UCSD-AML1 (cell line): ENCODE results near the gene GRAP.
"Not testable (repeated sequence)": the region's sequence is repeated elsewhere in the genome, so short reads cannot be mapped to it uniquely, and the experiment has no call there.

Source experiments
- DNase-seq: peaks from one replicate; lab custom pipeline; 2025; ENCODE audit not compliant: unreplicated experiment; lab: John Stamatoyannopoulos, UW

GRAP gene

DNA sequence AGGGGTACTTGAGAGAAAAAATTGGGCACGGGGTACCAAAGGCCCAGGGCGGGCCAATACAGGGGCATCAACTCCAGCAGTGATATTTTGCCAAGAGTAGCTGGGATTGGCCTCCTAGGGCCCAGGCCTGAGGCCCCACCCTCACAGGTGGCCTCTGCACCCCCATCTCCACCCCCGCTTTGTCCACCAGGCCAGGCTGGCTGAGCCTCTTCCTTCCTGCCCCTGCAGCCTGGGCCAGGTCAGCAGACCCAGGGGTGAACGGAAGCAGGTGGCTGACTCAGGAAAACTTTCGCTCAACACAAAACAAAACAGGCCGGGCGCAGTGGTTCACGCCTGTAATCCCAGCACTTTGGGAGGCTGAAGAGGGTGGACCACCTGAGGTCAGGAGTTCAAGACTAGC lies 3.7 kb downstream of the GRAP start:
- DNase-seq: not testable (repeated sequence)

DNA sequence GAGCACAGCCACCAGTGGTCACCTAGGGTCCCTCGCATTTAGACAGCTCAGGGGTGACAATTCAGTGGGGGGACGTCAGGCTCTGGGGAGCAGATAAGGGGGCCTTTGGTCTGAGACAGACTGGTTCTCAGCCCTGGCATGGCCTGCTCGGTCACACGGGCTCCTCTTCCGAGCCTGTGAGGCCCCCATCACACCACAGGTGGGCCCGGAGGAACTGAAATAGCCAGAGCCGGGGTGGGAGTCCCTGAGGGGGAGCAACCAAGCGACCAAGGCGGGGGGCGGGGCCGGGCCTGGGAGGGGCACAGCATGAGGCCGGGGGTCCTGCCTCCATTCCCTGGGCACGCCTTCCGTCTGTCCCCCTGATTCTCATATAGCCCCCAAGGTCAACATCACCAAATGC lies 4.4 kb downstream of the GRAP start:
- not testable (repeated sequence) for DNase-seq

DNA sequence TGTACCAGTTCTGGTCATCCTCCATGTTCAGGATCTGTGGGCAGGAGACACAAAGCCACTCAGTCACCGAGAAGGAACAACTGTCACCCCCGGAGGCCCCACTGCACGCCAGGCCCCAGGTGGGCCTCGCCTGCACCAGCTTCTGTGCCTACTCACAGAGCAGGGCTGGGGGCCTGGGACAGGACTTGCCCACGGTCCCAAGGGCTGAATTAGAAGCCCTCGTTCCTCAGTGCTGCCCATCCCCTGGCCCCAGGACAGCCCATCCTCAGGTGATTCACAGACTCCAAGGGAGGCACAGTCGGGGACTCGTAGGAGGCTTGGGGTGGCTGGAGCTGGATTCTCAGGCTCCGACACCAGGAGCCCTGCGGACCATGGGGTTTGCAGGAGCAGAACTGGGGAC lies 4.9 kb downstream of the GRAP start:
- not testable (repeated sequence) for DNase-seq

DNA sequence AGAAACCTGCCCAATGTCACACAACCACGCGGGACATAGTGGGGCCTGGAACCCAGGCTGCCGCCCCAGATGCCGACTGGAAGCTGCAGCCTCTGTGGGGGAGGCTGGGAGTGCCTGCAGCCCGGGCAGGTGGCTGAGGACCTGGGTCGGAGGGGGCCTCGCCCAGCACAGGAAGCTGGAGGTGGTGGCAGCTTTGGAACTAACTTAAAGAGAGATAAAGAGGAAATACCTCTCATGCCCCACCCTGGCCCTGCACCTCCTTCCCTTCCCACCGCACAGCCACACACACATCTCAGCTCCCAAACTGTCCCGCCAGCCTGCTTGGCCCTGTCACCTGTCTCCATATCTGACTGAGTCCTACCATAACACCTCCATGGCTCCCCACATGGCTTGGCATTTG lies 6.4 kb downstream of the GRAP start:
- DNase-seq: not testable (repeated sequence)

DNA sequence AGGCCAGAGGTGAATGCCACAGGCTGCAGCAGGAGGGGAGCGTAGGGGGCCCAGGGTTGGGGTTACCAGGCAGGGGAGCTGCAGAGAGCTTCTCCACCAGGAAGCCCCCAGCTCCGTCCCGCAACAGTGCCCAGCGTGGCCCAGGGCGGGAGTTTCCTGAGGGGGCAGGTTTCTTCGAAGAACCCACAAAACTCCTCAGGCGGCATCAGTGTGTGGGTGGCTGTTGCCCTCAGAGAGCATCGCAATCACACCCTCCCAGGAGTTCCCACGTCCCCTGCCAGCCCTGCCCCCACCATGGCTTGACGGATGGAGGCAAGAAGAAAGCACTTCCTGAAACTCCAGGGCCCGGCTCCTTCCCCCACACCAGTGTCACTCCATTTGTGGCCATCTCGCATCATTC lies 8.0 kb downstream of the GRAP start:
- DNase-seq: not testable (repeated sequence)

DNA sequence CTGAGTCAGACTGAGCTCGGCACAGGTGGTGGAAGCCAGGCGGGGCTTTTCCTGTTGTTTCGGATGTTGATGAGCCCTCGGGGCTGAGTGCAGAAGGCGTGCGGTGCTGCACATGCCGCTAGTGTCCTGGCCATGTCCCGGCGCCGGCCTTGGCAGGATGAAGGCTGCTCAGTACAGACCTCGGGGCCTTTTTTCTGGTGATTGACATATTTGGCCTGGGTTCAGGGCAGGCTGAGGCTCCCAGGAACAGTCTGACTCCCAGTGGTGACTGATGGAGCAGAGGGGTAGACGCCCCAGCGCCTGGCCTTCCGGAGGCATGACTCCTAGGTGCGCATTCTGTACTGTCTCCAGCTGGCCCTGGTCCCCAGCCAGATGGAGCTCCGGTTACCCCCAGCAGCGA lies 8.8 kb downstream of the GRAP start:
- not testable (repeated sequence) for DNase-seq

DNA sequence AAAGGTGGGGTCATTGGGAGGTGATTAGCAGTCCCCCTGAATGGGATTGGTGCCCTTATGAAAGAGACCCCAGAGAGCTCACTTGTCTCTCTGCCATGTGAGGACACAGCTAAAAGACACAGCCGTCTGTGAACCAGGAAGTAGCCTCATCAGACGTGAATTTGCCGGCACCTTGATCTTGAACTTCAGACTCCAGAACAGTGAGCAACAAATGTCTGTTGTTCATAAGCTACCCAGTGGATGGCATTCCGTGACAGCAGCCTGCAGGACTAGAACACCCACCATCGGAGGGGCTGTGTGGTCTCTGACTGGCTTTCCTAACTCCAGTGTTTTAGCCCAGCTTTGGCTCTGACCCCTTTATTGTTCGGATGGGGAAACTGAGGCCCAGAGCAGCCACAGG lies 9.2 kb downstream of the GRAP start:
- DNase-seq: not testable (repeated sequence)

DNA sequence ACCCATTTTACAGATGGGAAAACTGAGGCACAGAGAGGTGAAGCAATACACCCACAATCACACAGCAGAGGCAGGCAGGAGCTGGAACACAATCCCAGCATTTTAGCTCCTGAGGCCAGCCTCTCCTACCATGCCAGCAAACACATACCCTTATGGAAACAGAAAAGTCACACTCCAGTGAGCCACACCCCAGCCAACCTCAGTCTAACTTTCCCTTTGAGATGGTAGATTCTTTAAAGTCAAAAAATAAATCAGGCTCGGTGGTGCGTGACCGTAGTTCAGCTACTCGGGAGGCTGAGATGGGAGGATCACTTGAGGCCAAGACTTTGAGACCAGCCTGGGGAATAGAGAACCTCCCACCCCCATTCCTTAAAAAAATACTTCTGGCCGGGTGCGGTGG lies 10.6 kb downstream of the GRAP start:
- not testable (repeated sequence) for DNase-seq

DNA sequence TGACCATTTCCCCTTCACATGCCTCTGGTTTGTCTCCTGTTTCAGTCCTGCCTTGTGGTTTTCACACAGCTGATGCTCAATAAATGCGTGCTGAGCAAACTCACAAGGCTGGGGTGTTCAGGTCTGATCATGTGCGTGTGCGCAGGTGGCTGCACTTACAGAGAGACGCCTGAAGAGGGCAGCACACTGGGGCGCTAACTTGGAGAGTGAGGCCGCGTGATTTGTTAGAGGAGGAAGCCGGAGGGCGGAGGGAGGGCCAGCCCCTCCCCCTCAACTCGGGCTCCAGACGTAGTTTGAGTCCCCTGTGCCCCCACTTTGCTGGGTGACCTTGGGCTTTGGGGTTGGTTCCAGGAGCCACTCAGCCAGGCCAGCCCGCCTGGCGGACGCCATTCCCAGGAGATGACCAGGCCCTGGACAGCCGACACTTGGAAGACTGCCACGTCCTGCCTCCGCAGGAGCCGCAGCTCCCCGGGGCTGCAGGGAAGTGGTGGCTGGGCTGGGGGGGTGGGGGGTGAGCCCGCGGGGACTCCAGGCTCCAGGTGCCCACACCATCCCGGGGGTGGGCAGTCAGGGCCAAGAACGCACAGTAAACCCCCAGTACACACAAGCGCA lies 14.3 kb downstream of the GRAP start:
- not testable (repeated sequence) for DNase-seq

DNA sequence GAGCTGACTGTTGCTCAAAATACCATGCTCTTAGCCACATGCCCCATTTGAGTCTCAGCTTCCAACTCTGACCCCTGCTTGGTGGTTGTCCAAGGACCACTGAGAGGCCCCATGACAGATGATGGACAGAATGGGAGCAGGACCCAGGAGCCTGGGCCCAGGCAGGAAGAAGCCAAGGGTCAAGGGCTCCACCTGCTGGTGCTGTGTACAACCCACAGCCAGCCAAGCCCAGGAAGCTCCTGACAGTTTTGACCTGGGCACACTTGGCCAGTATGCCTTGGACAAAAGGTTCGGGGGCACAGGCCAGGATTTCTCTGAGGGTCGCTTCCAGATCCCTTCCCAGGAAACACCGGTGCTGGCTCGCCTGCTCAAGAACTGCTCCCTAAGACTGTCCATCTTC lies 15.0 kb downstream of the GRAP start:
- DNase-seq: not testable (repeated sequence)

DNA sequence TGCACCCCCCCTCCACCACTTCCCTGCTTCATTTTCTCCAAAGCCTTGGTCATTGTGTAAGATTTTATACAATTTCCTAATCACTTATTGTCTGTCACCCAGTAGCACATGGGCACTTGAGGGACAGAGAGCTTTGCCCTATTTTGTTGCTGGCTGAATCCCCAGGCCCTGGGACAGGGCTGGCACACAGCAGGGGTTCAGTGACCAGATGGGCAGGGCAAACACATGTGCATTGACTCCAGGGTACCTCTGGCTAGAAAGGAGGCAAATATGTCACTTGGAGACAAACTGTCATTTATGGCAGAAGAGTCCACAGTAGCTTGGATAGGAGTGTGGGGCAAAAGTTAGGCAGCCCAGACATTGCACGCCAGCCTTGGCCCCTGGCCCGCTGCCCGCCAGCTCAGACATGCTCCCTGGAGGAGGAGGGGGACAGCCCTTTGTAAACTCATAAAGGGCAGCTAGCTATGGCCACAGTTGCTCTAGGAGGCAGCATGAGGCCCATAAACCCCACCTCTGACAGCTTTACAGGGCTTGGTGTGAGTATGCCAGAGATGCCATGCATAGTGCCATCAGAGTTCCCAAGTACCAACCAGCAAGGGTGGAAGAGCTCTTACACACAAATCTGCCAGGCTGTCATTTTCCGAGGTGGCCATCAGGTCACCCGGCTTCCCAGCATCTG lies 15.8 kb downstream of the GRAP start:
- DNase-seq: not testable (repeated sequence)

DNA sequence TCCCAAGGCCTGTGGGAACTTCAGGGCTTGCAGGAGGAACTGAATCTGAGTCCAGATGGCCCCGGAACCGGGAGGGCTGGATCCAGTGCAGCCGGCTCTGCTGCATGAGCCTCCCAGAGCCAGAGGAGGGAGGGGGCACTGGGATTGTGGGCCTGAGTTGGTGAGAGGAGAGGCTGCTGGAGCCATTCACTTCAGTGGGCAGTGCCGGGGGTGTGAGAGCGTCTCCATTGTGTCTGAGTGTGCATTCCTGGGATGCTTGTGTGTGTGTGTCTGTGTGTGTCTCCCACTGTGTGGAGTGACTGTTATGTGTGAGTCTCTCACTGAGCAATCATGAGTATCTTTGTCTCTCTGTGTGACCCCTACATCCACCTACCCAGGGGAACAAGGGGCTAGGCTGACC lies 17.0 kb downstream of the GRAP start:
- not testable (repeated sequence) for DNase-seq

DNA sequence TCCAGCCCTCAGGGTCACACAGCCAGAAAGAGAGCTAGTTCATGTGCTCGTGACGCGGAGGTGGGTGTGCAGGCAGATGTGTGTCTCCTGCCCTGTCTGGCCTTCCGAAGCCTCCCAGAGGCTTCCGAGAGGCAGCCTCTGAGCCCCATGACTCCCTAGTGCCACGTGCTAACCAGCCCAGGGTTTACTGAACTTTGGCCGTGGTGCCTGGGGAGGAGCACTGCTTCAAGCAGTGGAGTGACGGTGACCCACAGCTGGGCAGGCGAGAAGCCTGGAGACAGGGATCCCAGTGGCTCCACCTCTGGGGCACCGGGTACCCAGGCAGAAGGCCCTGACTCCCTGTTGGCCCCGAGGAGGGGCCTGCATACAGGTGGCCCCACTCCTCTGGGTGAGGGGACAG lies 18.1 kb downstream of the GRAP start:
- not testable (repeated sequence) for DNase-seq

DNA sequence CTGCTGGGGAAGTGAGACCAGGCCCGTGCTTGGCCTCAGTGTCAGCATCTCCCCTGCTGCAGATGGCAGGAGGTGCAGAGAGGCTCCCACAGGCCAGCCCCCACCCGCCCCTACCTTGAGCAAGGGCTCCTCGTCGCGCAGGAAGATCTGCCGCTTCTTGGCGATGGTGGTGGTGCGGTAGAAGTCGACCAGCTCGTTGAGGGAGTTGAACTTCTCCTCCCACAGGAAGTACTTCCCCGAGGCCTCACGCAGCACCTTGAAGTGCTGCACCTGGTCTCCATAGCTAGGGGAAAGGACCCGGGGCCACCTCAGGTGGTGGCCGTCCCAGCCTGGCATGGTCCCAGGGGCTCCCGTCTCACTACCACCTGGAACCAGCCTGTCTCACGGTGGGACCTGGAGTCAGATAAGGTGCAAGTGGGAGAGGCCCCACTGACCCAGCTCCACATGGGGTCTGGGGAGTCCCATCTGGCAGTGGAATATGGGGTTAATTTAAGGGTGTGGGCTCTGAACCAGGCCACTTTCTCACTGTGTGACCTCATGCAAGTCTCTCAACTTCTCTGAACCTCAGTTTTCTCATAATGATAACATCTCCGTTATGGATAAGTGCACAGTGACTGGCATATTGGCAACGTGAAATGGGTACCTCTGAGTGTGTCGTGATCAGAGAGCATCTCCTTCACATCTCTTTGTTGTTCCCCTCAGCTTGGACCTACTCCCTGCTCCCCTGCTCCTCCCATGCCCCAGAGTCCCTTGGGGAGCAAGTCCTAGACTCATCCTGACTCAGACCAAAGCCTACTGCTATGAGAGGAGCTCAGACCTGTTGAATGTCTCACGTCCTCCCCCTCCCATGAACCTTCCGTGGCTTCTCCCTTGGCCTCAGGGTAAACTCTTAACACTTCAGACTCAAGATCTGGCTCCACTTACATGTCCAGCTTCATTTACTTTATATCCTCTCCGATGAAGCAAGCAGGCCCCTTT lies 22.4 kb downstream of the GRAP start:
- no peak for DNase-seq

DNA sequence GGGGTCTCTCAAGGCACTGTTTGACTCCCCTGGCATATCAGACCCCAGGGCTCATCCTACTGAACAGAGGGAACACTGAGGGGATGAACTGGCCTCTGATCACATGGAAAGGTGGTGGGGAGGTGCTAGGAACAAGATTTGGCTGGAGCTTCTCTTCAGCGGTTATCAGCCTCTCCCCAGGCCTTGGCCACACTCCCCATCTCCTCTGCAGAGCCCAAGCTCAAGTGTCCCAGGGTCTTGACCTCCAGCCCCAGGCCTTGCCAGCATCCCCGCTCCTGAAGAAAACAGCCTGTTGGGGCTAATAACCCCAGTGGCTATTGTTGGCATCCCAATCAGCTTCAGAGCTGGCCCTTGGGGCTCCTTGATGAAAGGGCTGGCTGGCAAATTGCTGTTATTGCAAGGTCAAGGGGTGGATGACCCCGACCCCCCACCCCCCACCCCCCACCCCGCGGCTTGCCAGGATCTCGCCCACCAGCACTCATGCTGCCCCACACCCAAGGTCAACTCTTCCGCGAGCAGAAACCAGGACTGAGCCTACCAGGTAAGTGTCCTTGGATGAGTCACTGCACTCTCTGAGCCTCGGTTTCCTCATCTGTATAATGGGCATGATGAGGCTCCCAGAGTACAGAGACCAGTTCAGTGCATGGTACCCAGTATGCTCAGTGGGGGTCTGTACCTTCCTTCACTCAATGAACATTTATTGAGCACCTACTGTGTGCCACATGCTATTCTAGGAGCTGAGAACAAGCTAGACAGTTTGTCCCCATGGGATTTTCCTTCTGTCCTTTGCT lies 23.4 kb downstream of the GRAP start:
- DNase-seq: no peak

DNA sequence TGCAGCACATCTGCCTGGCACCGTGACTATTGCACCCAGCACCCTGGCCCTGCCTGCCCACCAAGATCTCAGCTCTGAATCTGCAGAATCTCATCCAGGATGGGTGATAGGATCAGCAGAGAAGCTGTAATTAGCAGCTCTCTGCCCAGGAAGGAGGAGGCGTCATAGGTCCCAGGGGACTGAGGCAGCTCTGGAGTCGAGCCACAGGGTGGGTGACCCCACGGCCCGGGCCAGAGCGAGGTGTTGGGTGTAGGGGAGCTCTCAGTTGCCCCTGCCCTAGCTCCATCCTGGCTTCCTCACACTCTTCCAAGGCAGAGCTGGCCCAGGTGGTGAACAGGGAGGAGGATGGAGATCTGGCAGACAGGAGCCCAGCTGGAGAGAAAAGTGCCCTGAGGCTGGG lies 24.0 kb downstream of the GRAP start:
- DNase-seq: no peak

DNA sequence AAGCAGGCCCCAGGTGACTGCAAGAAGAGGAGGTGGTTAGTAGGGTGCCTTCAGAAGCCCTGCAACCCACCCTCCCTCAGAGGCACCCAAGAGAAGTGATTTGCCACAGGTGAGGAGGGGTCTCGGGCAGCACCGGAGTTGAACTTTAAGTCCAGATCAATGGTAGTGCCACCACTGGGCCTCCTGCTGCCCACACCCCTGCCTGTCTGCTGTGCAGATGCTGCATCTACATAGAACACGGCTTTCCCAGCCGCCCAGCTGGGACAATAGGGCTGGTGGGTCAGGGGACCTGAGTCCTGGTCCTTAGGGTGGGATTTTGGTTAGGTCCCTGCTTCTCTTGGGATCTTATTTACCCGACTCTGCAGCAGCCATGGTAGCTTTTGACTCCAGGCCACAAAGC lies 24.6 kb downstream of the GRAP start:
- DNase-seq: no peak

DNA sequence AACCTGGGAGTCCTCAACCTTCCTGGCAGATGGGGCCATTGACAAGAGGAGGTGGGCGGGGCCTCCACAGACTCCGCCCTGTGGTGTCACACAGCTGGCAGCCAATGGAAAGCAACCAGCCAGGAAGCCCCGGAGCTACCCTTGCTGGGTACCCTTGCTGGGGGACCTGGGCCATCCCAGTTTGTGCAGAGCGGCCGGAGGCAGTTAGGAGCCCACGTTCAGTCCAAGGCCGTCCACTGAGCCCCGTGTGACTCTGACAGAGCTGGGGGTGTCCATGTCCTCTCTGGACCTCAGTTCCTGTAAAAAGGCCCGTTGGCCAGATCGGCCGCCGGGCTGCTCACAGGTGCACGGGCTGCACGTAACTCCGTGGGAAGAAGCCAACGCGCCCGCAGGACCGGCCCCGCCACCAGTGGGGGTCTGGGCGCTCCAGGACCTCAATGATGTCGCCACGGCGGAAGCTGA lies 25.1 kb downstream of the GRAP start:
- no peak for DNase-seq

DNA sequence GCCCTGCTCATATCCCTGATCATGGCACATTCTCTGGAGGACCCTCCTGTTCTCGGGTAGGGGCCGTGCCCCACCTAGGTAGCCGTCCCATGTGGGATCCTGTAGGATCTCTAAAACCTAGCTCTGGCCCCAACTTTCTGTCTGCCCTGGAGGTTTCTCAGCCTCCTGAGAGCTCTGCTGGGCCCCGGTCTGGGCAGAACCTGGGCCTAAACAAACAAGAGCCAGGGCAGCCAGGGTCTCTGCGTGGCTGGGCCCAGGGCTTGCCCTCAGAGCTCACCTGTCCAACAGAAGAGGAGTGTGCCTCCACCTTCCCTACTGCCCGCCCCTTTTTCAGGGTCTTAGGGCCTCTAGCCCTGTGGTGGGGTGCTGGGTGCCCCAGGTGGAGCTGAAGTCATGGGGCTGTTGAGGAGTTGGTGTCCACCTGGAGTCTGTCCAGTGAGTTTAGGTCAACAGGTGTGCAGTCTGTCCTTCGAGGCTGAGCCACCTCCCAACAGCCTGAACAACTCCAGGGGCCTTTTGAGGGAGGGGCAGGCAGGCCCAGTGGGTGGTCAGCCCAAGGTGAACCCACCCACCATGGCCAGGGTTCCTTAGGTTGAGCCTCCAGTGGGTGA lies 25.6 kb downstream of the GRAP start:
- DNase-seq: not testable (repeated sequence)

DNA sequence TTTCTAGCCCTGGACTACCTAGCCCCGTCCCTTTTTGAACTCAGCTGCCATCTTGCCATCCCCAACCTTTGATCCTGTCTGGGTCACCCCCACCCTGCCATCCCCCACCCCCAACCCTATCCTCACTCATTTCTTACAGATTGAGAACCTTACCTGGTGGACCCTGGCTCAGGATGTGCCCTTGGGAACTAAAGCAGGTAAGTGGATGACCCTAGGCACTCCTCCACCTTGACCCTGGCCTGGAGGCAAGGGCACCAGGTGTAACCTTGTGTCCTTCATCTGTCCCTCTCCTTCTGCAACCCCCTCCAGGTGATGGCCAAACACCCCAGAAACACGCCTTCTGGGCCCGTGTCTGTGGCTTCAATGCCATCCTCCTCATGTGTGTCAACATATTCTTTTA lies 26.7 kb downstream of the GRAP start:
- no peak for DNase-seq
